Astrocyte (in vitro differentiated cells and primary cell): ENCODE results near the gene FGD2.

ENCODE experiments used
- EZH2 ChIP-seq: IDR thresholded peaks from 2 replicates; pipeline ENCODE4 v1.6.1; 2012; ENCODE audit warnings: mild to moderate bottlenecking, low read length, inconsistent platforms; ENCODE audit not compliant: insufficient read depth
- TF ChIP-seq, protein P1 (sequence below): IDR thresholded peaks from 2 replicates; pipeline ENCODE4 v1.5.1; 2011; ENCODE audit warnings: low read depth, mild to moderate bottlenecking, inconsistent platforms, low read length, moderate library complexity; ENCODE audit not compliant: insufficient read depth

DNA sequence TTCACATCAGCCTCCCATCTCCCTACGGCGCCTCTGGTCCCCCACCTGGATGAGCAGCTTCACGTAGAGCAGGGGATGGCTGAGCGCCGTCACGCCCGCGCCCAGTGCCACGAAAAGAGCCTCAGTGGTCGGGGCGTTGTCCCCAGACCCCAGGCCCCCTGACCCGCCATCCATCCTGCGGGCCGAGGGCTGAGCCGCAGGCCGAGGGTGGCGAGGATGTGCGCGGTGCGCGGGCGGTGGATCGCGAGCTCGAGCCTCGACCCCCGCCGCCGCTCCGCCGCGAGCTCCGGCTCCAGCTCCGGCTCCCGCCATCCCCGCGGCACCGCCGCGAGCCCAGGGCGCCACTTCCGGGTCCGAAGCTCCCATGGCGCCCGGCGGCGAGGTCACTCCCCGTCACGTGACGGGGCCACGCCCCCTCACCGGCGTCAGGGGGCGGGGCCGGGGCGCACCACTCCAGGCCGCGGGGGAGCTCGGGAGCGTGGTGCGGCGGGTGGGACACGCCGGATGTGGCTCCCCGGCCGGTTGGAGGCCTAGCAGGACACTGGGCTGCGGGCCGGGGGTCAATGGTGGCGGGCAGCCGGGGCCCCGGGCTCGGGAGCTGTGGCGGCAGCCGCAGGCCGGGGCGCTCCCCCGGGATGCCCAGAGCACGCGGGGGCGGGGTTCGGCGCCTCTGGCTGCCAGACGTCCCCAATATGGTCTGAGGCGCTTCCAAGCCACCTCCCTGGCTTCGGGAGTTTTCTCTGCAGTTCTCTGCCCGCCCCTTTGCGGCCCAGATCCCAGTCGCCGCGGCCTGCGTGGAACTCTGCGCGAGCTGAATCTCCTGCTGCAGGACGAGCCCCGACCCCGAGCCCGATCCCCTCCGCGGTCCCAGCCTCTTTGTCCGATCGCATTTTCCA, 19.4 kb upstream of the FGD2 start, which contains the start of gene MTCH1:
- TF ChIP-seq EZH2 = no peak
- TF ChIP-seq, protein P1, sequence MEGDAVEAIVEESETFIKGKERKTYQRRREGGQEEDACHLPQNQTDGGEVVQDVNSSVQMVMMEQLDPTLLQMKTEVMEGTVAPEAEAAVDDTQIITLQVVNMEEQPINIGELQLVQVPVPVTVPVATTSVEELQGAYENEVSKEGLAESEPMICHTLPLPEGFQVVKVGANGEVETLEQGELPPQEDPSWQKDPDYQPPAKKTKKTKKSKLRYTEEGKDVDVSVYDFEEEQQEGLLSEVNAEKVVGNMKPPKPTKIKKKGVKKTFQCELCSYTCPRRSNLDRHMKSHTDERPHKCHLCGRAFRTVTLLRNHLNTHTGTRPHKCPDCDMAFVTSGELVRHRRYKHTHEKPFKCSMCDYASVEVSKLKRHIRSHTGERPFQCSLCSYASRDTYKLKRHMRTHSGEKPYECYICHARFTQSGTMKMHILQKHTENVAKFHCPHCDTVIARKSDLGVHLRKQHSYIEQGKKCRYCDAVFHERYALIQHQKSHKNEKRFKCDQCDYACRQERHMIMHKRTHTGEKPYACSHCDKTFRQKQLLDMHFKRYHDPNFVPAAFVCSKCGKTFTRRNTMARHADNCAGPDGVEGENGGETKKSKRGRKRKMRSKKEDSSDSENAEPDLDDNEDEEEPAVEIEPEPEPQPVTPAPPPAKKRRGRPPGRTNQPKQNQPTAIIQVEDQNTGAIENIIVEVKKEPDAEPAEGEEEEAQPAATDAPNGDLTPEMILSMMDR = no peak
